Measurements from ENCODE around the gene LEMD2. TPM values are rescaled to one million over a fixed set of nuclear protein-coding genes. Genes with fewer than 3 reads are reported as not detected.

Gene LEMD2
- total RNA-seq, 1 experiment from 2014 or later = 91.8 TPM

DNA sequence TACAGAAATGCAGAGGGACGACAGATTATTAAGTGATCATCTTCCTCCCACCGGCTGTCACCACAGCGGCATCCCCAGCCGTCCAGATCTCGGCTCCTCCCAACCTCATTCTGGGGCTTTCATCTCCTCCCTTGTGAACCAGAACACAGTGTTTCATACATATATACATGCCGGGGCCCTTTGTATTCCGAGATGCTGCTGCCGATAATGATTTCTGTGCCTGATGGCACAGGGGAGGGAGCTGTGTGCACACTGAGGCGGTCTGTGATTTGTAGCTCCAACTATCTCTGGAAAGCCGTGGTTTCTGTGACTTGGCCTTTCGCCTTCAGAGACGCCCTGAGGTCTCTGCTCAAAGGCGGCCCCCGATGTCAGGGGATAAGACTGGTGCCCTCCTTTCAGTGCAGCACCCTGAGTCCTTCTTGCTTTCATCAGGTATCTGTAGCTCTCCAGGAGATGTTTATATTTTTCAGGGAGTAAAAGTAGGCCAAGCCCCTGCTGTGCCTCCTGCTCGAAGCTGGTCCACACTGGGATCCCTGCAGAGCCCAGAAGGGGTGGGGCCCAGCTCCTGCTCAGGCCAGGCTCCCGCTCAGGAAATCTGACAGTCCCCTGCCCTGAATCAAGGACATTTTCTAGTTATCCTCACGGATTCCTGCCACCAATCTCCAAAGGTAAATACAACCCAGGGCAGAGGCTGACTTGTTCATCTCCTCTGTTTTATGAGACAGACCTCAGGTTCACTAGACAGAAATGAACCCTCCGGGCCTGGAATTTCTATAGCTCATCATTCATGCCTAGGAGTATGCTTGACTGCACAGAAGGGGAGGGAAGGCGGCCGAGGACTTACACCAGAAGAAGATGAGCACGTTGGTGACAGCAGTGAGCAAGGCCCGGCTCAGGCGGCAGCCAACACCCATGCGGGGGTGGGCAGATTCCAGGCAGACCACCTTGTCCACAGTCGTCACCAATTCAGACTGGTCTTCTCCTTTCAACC, 11.2 kb downstream of the LEMD2 start:
- Histone ChIP-seq H3K27ac (ENCODE audit: insufficient read length, low read depth, low read length) (no peak overlapping the region), H3T11ph (ENCODE audit: low read length) (no peak overlapping the region), H3K9me3 (ENCODE audit: control insufficient read depth, low read depth, low read length) (no peaks in the 10 kb centered on the region), H3K79me1 (ENCODE audit: insufficient read depth, low read depth, low read length, poor library complexity, severe bottlenecking) (no peaks in the 10 kb centered on the region), H2AFZ (ENCODE audit: low read length) (no peak overlapping the region), H3K18ac (ENCODE audit: insufficient read length, low read depth, low read length) (no peak overlapping the region), H3K4me1 (ENCODE audit: insufficient read depth, low read length) (peaks cover 19% of the 10 kb centered on the region; the same call in 1 of the 2 replicates), H3K27me3 (ENCODE audit: insufficient read depth, low read length) (no peaks in the 10 kb centered on the region), H3K9ac (ENCODE audit: extremely low read depth, insufficient read length, low read length) (no peak overlapping the region), H3K14ac (ENCODE audit: insufficient read depth, low read length) (no peak overlapping the region), H3K23ac (ENCODE audit: insufficient read length, low read depth, low read length) (no peak overlapping the region), H4K5ac (ENCODE audit: insufficient read length, low read depth, low read length) (no peak overlapping the region), H3K23me2 (ENCODE audit: insufficient read length, low read depth, low read length, poor library complexity, severe bottlenecking) (no peaks in the 10 kb centered on the region), H2BK20ac (ENCODE audit: low read depth, low read length, poor library complexity, severe bottlenecking) (no peak overlapping the region), H2BK5ac (ENCODE audit: insufficient read length, low read length) (no peak overlapping the region), H3K56ac (ENCODE audit: insufficient read length, low read depth, low read length) (no peak overlapping the region), H3K4me2 (ENCODE audit: insufficient read depth, insufficient read length, low read length) (no peak overlapping the region), H2BK15ac (ENCODE audit: low read depth, low read length) (no peak overlapping the region), H4K8ac (replicated peaks; ENCODE audit: insufficient read length, low read depth, low read length) (no peak overlapping the region), H2AK5ac (ENCODE audit: insufficient read length, low read length) (no peak overlapping the region), H4K91ac (ENCODE audit: insufficient read length, low read depth, low read length) (no peak overlapping the region), H4K20me1 (ENCODE audit: control insufficient read depth, insufficient read depth, insufficient read length) (no peaks in the 10 kb centered on the region), H3K4ac (ENCODE audit: low read depth, low read length) (no peak overlapping the region), H2BK120ac (ENCODE audit: low read depth, low read length, poor library complexity, severe bottlenecking) (no peak overlapping the region), H3K79me2 (ENCODE audit: insufficient read depth, low read length) (no peaks in the 10 kb centered on the region), H2BK12ac (ENCODE audit: insufficient read length, low read depth, low read length) (no peak overlapping the region)
- no peak for DNase-seq
- Mint-ChIP-seq H3K4me3 (no peak overlapping the region), H3K27me3 (ENCODE audit: low read depth) (0 out of 2 replicates have a peak, but pooled peaks cover 2% of the 10 kb centered on the region), H3K4me1 (peaks cover 58 to 59% of the 10 kb centered on the region in 2 experiments), H3K36me3 (ENCODE audit: insufficient read depth in 1 of 3, low read depth in 3 of 3) (peaks cover 42 to 92% (median 91%) of the 10 kb centered on the region in 3 experiments), H3K27ac (peak overlapping the region; percentile 48 to 85 (median 75); a peak in 5 of 7 replicates), H3K9me3 (no peaks in the 10 kb centered on the region)
- no CpG with 5 or more reads among the region's 25 CpGs for WGBS (ENCODE audit: extremely low coverage, insufficient read length, low lambda C conversion rate)
- TF ChIP-seq CTCF (conservative IDR thresholded peaks at IDR 0.05) = no peak
